T1000 (cell line): ENCODE results near the gene SH3YL1.

ENCODE experiments used
- DNase-seq: peaks from one replicate; lab custom pipeline; 2025; ENCODE audit warnings: mixed read lengths; lab: John Stamatoyannopoulos, UW

Gene SH3YL1

GRCh38 chr2:258933-259332 lies 4.9 kb downstream of the SH3YL1 start:
- no peak for DNase-seq

GRCh38 chr2:257842-258241 lies 6.0 kb downstream of the SH3YL1 start:
- DNase-seq, result no peak

GRCh38 chr2:257429-257828 lies 6.4 kb downstream of the SH3YL1 start:
- no peak for DNase-seq

GRCh38 chr2:256094-256493 lies 7.7 kb downstream of the SH3YL1 start:
- no peak for DNase-seq

GRCh38 chr2:255195-255594 lies 8.6 kb downstream of the SH3YL1 start:
- DNase-seq, result no peak

- DNase-seq, result no peak
Measured at GRCh38 chr2:254241-254640, 9.6 kb downstream of the SH3YL1 start.

GRCh38 chr2:253202-253638 lies 10.6 kb downstream of the SH3YL1 start:
- DNase-seq, result no peak

- DNase-seq, result no peak
Measured at GRCh38 chr2:252001-252602, 11.7 kb downstream of the SH3YL1 start.

- no peak for DNase-seq
Measured at GRCh38 chr2:249538-250042, 14.2 kb downstream of the SH3YL1 start.

GRCh38 chr2:248724-249123 lies 15.1 kb downstream of the SH3YL1 start:
- no peak for DNase-seq

GRCh38 chr2:246489-247144 lies 17.2 kb downstream of the SH3YL1 start:
- no peak for DNase-seq

- DNase-seq, result no peak
Measured at GRCh38 chr2:244547-244946, 19.3 kb downstream of the SH3YL1 start.

- no peak for DNase-seq
Measured at GRCh38 chr2:238869-239268, 25.0 kb downstream of the SH3YL1 start.

GRCh38 chr2:238431-238830 lies 25.4 kb downstream of the SH3YL1 start:
- no peak for DNase-seq

GRCh38 chr2:237878-238277 lies 26.0 kb downstream of the SH3YL1 start:
- no peak for DNase-seq

GRCh38 chr2:236993-237539 lies 26.8 kb downstream of the SH3YL1 start:
- no peak for DNase-seq

GRCh38 chr2:234421-234820 lies 29.4 kb downstream of the SH3YL1 start:
- DNase-seq, result no peak

- no peak for DNase-seq
Measured at GRCh38 chr2:233030-233429, 30.8 kb downstream of the SH3YL1 start.

- DNase-seq, result no peak
Measured at GRCh38 chr2:231521-232185, 32.2 kb downstream of the SH3YL1 start.

- no peak for DNase-seq
Measured at GRCh38 chr2:228518-229278, 35.1 kb downstream of the SH3YL1 start.

- no peak for DNase-seq
Measured at GRCh38 chr2:228115-228514, 35.7 kb downstream of the SH3YL1 start.
